Measurements from ENCODE around the gene PPP2R1B. TPM values are rescaled to one million over a fixed set of nuclear protein-coding genes. Genes with fewer than 3 reads are reported as not detected.

Gene PPP2R1B
- total RNA-seq, 1 experiment from 2014 or later: 105 TPM

GRCh38 chr11:111734101-111734953 is 31.9 kb downstream of the PPP2R1B start:
- no peak overlapping the region for H2AK5ac ChIP-seq (ENCODE audit: insufficient read length, low read length)
- H3K56ac ChIP-seq (ENCODE audit: insufficient read length, low read depth, low read length): no peak overlapping the region
- no peak overlapping the region for H3K4me2 ChIP-seq (ENCODE audit: insufficient read depth, insufficient read length, low read length)
- no peak overlapping the region for H3K4ac ChIP-seq (ENCODE audit: low read depth, low read length)
- H3K14ac ChIP-seq (ENCODE audit: insufficient read depth, low read length): no peak overlapping the region; the same call in 1 of the 2 replicates
- no peak overlapping the region for H2BK120ac ChIP-seq (ENCODE audit: low read depth, low read length, poor library complexity, severe bottlenecking)
- no peak overlapping the region for H4K91ac ChIP-seq (ENCODE audit: insufficient read length, low read depth, low read length)
- no peak overlapping the region for H4K8ac ChIP-seq (replicated peaks; ENCODE audit: insufficient read length, low read depth, low read length)
- no peak overlapping the region for H4K5ac ChIP-seq (ENCODE audit: insufficient read length, low read depth, low read length)
- no peak overlapping the region for H2AFZ ChIP-seq (ENCODE audit: low read length)
- H3K4me1 ChIP-seq (ENCODE audit: insufficient read depth, low read length): no peaks in the 10 kb centered on the region
- TF ChIP-seq, protein P1, sequence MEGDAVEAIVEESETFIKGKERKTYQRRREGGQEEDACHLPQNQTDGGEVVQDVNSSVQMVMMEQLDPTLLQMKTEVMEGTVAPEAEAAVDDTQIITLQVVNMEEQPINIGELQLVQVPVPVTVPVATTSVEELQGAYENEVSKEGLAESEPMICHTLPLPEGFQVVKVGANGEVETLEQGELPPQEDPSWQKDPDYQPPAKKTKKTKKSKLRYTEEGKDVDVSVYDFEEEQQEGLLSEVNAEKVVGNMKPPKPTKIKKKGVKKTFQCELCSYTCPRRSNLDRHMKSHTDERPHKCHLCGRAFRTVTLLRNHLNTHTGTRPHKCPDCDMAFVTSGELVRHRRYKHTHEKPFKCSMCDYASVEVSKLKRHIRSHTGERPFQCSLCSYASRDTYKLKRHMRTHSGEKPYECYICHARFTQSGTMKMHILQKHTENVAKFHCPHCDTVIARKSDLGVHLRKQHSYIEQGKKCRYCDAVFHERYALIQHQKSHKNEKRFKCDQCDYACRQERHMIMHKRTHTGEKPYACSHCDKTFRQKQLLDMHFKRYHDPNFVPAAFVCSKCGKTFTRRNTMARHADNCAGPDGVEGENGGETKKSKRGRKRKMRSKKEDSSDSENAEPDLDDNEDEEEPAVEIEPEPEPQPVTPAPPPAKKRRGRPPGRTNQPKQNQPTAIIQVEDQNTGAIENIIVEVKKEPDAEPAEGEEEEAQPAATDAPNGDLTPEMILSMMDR (conservative IDR thresholded peaks at IDR 0.05): no peak
- Mint-ChIP-seq H3K27me3 (ENCODE audit: low read depth) (no peaks in the 10 kb centered on the region; the same call in 1 of the 2 replicates), H3K9me3 (no peaks in the 10 kb centered on the region), H3K4me3 (no peak overlapping the region), H3K4me1 (peaks cover 18 to 50% of the 10 kb centered on the region in 2 experiments), H3K27ac (peak overlapping the region in 2 of 3 experiments; percentile 77 to 94; a peak in 4 of 7 replicates), H3K36me3 (ENCODE audit: insufficient read depth in 1 of 3, low read depth in 3 of 3) (peaks cover 0 to 14% (median 4%) of the 10 kb centered on the region in 3 experiments; a peak in 4 of 7 replicates)
- no peak overlapping the region for H2BK15ac ChIP-seq (ENCODE audit: low read depth, low read length)
- H4K20me1 ChIP-seq (ENCODE audit: control insufficient read depth, insufficient read depth, insufficient read length): no peaks in the 10 kb centered on the region
- no peak overlapping the region for H2BK5ac ChIP-seq (ENCODE audit: insufficient read length, low read length)
- H3K23me2 ChIP-seq (ENCODE audit: insufficient read length, low read depth, low read length, poor library complexity, severe bottlenecking): no peaks in the 10 kb centered on the region
- no peak for DNase-seq
- no peak overlapping the region for H3K23ac ChIP-seq (ENCODE audit: insufficient read length, low read depth, low read length)
- H3K27me3 ChIP-seq (ENCODE audit: insufficient read depth, low read length): no peaks in the 10 kb centered on the region
- H3K79me1 ChIP-seq (ENCODE audit: insufficient read depth, low read depth, low read length, poor library complexity, severe bottlenecking): no peaks in the 10 kb centered on the region
- no CpG with 5 or more reads among the region's 8 CpGs for WGBS (ENCODE audit: extremely low coverage, insufficient read length, low lambda C conversion rate)
- H3K9ac ChIP-seq (ENCODE audit: extremely low read depth, insufficient read length, low read length): no peak overlapping the region
- H3K18ac ChIP-seq (ENCODE audit: insufficient read length, low read depth, low read length): no peak overlapping the region
- no peak overlapping the region for H3K27ac ChIP-seq (ENCODE audit: insufficient read length, low read depth, low read length)
- no peak overlapping the region for H2BK20ac ChIP-seq (ENCODE audit: low read depth, low read length, poor library complexity, severe bottlenecking)
- no peak overlapping the region for H3T11ph ChIP-seq (ENCODE audit: low read length)
- no peaks in the 10 kb centered on the region for H3K9me3 ChIP-seq (ENCODE audit: control insufficient read depth, low read depth, low read length)
- no peak overlapping the region for H2BK12ac ChIP-seq (ENCODE audit: insufficient read length, low read depth, low read length)
- no peaks in the 10 kb centered on the region for H3K79me2 ChIP-seq (ENCODE audit: insufficient read depth, low read length)
